ENCODE results near the gene COX7B.
A peak's percentile ranks its signal among the peaks of the same experiment; 100 is the strongest.

COX7B gene

GRCh38 chrX:77952173-77952572 is 52.9 kb downstream of the COX7B start:
- no peak overlapping the region for H3K4me3 ChIP-seq (ENCODE audit: low read depth, low read length)
- no peak for TF ChIP-seq MYC (IDR thresholded peaks at IDR 0.05; ENCODE audit: low read depth, low read length)
- TF ChIP-seq CTCF (IDR thresholded peaks at IDR 0.05; ENCODE audit: low read depth, low read length) = no peak
- no peak for TF ChIP-seq POLR2A (IDR thresholded peaks at IDR 0.05; ENCODE audit: extremely low read depth, insufficient read length)
- no peak for TF ChIP-seq MAX (IDR thresholded peaks at IDR 0.05; ENCODE audit: low read depth, low read length)
- no peak for DNase-seq (ENCODE audit: low read depth)

GRCh38 chrX:77953302-77953701 is 54.0 kb downstream of the COX7B start:
- DNase-seq (ENCODE audit: low read depth) = peak; percentile 7
- TF ChIP-seq CTCF (IDR thresholded peaks at IDR 0.05; ENCODE audit: low read depth, low read length) (no peak), MAX (IDR thresholded peaks at IDR 0.05; ENCODE audit: low read depth, low read length) (no peak), POLR2A (IDR thresholded peaks at IDR 0.05; ENCODE audit: extremely low read depth, insufficient read length) (no peak), MYC (IDR thresholded peaks at IDR 0.05; ENCODE audit: low read depth, low read length) (no peak)
- no peak overlapping the region for H3K4me3 ChIP-seq (ENCODE audit: low read depth, low read length)

- no peak for TF ChIP-seq MAX (IDR thresholded peaks at IDR 0.05; ENCODE audit: low read depth, low read length)
- no peak for TF ChIP-seq POLR2A (IDR thresholded peaks at IDR 0.05; ENCODE audit: extremely low read depth, insufficient read length)
- no peak for DNase-seq (ENCODE audit: low read depth)
- H3K4me3 ChIP-seq (ENCODE audit: low read depth, low read length) = no peak overlapping the region
These were observed 54.4 kb downstream of the COX7B start for GRCh38 chrX:77953708-77954107.
